Esophagus muscularis mucosa (tissue), 4 donors: ENCODE data around the gene NTRK2. TPM values are rescaled to one million over a fixed set of nuclear protein-coding genes. Genes with fewer than 3 reads are reported as not detected.

Experiments
- DNase-seq: peaks from one replicate; pipeline ENCODE4 v3.0.0-alpha.2; 2017; ENCODE audit errors: extremely low spot score
- H3K27ac ChIP-seq, 4 donors: fragments of 200-600 bp; sonication (generic); replicated peaks in 1 of 4; 1 replicate in 3 of 4; 2 replicates in 1 of 4; pipeline ENCODE4 v1.5.1; 2016 to 2019; ENCODE audit warnings: mild to moderate bottlenecking in 1 of 4
- H3K27me3 ChIP-seq, 4 donors: fragments of 200-600 bp; sonication (generic); one replicate each; pipeline versions ENCODE4 v1.5.1 to v1.6.0; 2016 to 2019
- H3K36me3 ChIP-seq, 4 donors: fragments of 200-600 bp; sonication (generic); one replicate each; pipeline ENCODE4 v1.5.1; 2016 to 2019
- H3K4me1 ChIP-seq, 4 donors: fragments of 200-600 bp; sonication (generic); one replicate each; pipeline ENCODE4 v1.5.1; 2016 to 2019
- H3K4me3 ChIP-seq, 4 donors: fragments of 200-600 bp; sonication (generic); 1 replicate in 2 of 4; 2 replicates in 2 of 4; pipeline ENCODE4 v1.5.1; 2016 to 2019; ENCODE audit warnings: mild to moderate bottlenecking in 4 of 4, moderate library complexity in 1 of 4
- H3K9me3 ChIP-seq, 4 donors: fragments of 200-600 bp; sonication (generic); 1 replicate in 3 of 4; 2 replicates in 1 of 4; pipeline ENCODE4 v1.5.1; 2016 to 2019
- EP300 ChIP-seq: sonication (generic); formaldehyde crosslinking; IDR thresholded peaks from one replicate; pipeline ENCODE4 v1.6.1; 2017; ENCODE audit warnings: antibody characterized with exemption
- POLR2A ChIP-seq: fragments of 450-650 bp; IDR thresholded peaks from one replicate; pipeline ENCODE4 v1.6.1; 2017; ENCODE audit warnings: antibody characterized with exemption, moderate library complexity, mild to moderate bottlenecking, low read depth
- POLR2AphosphoS5 ChIP-seq, 2 donors: sonication (generic); formaldehyde crosslinking; IDR thresholded peaks; one replicate each; pipeline ENCODE4 v1.6.1; 2017; ENCODE audit warnings: antibody characterized with exemption in 2 of 2
- WGBS: methylation state at CpG from one replicate; pipeline ENCODE4 v1.1.5; 2018; 5-methylcytosine and 5-hydroxymethylcytosine counted together
- intact Hi-C: fragments of 100-400 bp; cut with DNase I; formaldehyde crosslinking; loops from one replicate; pipeline ENCODE4 v1.15.1; 2023
- total RNA-seq, 4 donors: library from RNA; depleted of rRNA; stranded (reverse); fragments of >200 nt; gene quantifications; one replicate each; pipeline versions ENCODE4 v1.1.0 to v1.2.1, GENCODE V29; 2016
- TF ChIP-seq, protein P1 (sequence below), 3 experiments: fragments of 200-600 bp in 2 of 3; fragments of 450-650 bp in 1 of 3; sonication (generic) in 2 of 3; IDR thresholded peaks; one replicate each; pipeline ENCODE4 v1.5.1; 2017 to 2019; ENCODE audit warnings: antibody characterized with exemption in 3 of 3, mild to moderate bottlenecking in 2 of 3, moderate library complexity in 1 of 3

NTRK2 gene
- total RNA-seq, 4 donors from 2014 or later: 1.2 to 6.3 (median 5.5) TPM

GRCh38 chr9:84846906-84847305 lies 177.4 kb downstream of the NTRK2 start:
- intact Hi-C loops: no loop called here
- no peak for DNase-seq
- peaks cover 9 to 15% (median 14%) of the 10 kb centered on the region in 4 donors for H3K4me1 ChIP-seq
- H3K9me3 ChIP-seq: no peaks in the 10 kb centered on the region
- TF ChIP-seq, protein P1, sequence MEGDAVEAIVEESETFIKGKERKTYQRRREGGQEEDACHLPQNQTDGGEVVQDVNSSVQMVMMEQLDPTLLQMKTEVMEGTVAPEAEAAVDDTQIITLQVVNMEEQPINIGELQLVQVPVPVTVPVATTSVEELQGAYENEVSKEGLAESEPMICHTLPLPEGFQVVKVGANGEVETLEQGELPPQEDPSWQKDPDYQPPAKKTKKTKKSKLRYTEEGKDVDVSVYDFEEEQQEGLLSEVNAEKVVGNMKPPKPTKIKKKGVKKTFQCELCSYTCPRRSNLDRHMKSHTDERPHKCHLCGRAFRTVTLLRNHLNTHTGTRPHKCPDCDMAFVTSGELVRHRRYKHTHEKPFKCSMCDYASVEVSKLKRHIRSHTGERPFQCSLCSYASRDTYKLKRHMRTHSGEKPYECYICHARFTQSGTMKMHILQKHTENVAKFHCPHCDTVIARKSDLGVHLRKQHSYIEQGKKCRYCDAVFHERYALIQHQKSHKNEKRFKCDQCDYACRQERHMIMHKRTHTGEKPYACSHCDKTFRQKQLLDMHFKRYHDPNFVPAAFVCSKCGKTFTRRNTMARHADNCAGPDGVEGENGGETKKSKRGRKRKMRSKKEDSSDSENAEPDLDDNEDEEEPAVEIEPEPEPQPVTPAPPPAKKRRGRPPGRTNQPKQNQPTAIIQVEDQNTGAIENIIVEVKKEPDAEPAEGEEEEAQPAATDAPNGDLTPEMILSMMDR (IDR thresholded peaks at IDR 0.05): no peak
- H3K36me3 ChIP-seq: no peaks in the 10 kb centered on the region
- H3K27me3 ChIP-seq: no peaks in the 10 kb centered on the region
- no peak overlapping the region for H3K27ac ChIP-seq
- H3K4me3 ChIP-seq: no peak overlapping the region

- DNase-seq: no peak
- WGBS: 93% methylated on average over 2 of the region's 2 CpGs
- no peaks in the 10 kb centered on the region for H3K9me3 ChIP-seq
- H3K4me1 ChIP-seq: peaks cover 23 to 37% (median 35%) of the 10 kb centered on the region in 4 donors
- H3K27me3 ChIP-seq: no peaks in the 10 kb centered on the region
- TF ChIP-seq POLR2A (no peak), EP300 (no peak), POLR2AphosphoS5 (IDR thresholded peaks at IDR 0.05) (no peak)
- TF ChIP-seq, protein P1 (IDR thresholded peaks at IDR 0.05): no peak
- H3K4me3 ChIP-seq: no peak overlapping the region
- H3K36me3 ChIP-seq: no peaks in the 10 kb centered on the region
- intact Hi-C loops: no loop called here
- no peak overlapping the region for H3K27ac ChIP-seq
Observed at GRCh38 chr9:84849049-84849448, 179.5 kb downstream of the NTRK2 start.

- intact Hi-C loops: no loop called here
- WGBS: 93% methylated on average over 4 of the region's 4 CpGs
- H3K4me1 ChIP-seq: peaks cover 26 to 42% (median 40%) of the 10 kb centered on the region in 4 donors
- DNase-seq: no peak
- TF ChIP-seq POLR2AphosphoS5 (IDR thresholded peaks at IDR 0.05) (no peak), POLR2A (no peak), EP300 (no peak)
- TF ChIP-seq, protein P1 (IDR thresholded peaks at IDR 0.05): no peak
- H3K36me3 ChIP-seq: no peaks in the 10 kb centered on the region
- H3K9me3 ChIP-seq: no peaks in the 10 kb centered on the region
- H3K27ac ChIP-seq: peak overlapping the region in 1 of 4 donors; percentile 62
- H3K27me3 ChIP-seq: no peaks in the 10 kb centered on the region
- no peak overlapping the region for H3K4me3 ChIP-seq
Observed at GRCh38 chr9:84850830-84851392, 181.4 kb downstream of the NTRK2 start.

DNA sequence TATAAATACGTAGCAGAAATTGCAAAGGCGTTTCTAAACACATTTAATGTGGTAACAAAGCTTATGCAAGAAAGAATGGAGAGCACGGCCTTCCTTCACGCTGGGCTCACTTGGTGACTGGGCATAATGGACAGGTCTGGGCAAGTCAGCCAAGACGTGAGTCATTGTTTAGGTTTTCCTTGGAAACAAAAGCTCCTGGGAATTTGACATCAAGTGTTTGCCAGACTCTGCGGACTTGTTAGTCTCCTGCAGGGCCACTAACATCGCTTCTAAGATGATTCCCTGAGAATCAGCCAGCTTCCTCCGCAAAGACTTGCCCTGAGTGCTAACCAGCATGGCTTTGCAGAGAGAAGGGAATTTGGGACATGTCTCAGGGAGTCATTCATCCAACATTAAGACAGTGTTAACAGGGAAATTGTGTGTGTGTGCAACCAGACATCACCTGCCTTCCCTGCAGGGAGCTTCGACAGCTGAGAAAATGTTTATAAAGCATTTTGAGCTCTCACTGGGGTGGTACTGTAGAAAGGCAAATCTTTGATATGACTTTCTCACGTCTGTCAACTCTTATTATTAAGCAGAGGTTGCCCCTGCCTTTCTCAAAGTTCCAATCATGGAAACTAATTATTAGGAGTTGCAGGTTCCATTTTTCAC lies 182.5 kb downstream of the NTRK2 start:
- Histone ChIP-seq H3K4me3 (no peak overlapping the region), H3K9me3 (no peaks in the 10 kb centered on the region), H3K36me3 (no peaks in the 10 kb centered on the region), H3K27ac (peak overlapping the region; percentile 36 to 75 (median 61)), H3K27me3 (no peaks in the 10 kb centered on the region), H3K4me1 (peaks cover 32 to 54% (median 50%) of the 10 kb centered on the region in 4 donors)
- TF ChIP-seq POLR2A (no peak), POLR2AphosphoS5 (IDR thresholded peaks at IDR 0.05) (peak; percentile 33 to 65), EP300 (no peak)
- TF ChIP-seq, protein P1 (IDR thresholded peaks at IDR 0.05): no peak
- intact Hi-C loops: no loop called here
- DNase-seq: no peak
- WGBS: 32% methylated on average over 10 of the region's 10 CpGs
